Measurements from ENCODE around the gene PHEX.

DNA sequence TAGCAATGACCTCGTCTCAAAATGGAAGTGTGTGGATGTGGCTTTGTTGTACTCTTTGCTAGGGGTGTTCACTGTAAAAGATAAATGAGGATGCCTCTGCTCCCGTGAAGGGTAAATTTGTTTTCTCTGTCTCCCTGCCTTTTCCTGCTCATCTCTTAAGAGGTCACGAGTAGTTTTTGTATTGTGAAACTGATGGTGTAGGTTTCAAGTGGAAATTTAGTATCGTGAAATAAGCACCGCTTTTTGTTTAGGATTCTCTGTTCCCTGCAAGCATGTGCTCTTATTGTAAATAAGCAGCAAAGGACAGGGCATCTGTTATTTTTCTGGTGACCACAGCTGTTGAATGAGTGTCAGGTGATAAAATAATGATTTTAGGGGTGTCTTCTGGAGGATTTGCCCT is 104.6 kb downstream of the PHEX start:
- TF ChIP-seq, protein P1, sequence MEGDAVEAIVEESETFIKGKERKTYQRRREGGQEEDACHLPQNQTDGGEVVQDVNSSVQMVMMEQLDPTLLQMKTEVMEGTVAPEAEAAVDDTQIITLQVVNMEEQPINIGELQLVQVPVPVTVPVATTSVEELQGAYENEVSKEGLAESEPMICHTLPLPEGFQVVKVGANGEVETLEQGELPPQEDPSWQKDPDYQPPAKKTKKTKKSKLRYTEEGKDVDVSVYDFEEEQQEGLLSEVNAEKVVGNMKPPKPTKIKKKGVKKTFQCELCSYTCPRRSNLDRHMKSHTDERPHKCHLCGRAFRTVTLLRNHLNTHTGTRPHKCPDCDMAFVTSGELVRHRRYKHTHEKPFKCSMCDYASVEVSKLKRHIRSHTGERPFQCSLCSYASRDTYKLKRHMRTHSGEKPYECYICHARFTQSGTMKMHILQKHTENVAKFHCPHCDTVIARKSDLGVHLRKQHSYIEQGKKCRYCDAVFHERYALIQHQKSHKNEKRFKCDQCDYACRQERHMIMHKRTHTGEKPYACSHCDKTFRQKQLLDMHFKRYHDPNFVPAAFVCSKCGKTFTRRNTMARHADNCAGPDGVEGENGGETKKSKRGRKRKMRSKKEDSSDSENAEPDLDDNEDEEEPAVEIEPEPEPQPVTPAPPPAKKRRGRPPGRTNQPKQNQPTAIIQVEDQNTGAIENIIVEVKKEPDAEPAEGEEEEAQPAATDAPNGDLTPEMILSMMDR (IDR thresholded peaks at IDR 0.05; ENCODE audit: insufficient read depth, low read length): no peak
- TF ChIP-seq, protein P2, sequence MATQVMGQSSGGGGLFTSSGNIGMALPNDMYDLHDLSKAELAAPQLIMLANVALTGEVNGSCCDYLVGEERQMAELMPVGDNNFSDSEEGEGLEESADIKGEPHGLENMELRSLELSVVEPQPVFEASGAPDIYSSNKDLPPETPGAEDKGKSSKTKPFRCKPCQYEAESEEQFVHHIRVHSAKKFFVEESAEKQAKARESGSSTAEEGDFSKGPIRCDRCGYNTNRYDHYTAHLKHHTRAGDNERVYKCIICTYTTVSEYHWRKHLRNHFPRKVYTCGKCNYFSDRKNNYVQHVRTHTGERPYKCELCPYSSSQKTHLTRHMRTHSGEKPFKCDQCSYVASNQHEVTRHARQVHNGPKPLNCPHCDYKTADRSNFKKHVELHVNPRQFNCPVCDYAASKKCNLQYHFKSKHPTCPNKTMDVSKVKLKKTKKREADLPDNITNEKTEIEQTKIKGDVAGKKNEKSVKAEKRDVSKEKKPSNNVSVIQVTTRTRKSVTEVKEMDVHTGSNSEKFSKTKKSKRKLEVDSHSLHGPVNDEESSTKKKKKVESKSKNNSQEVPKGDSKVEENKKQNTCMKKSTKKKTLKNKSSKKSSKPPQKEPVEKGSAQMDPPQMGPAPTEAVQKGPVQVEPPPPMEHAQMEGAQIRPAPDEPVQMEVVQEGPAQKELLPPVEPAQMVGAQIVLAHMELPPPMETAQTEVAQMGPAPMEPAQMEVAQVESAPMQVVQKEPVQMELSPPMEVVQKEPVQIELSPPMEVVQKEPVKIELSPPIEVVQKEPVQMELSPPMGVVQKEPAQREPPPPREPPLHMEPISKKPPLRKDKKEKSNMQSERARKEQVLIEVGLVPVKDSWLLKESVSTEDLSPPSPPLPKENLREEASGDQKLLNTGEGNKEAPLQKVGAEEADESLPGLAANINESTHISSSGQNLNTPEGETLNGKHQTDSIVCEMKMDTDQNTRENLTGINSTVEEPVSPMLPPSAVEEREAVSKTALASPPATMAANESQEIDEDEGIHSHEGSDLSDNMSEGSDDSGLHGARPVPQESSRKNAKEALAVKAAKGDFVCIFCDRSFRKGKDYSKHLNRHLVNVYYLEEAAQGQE (IDR thresholded peaks at IDR 0.05; ENCODE audit: insufficient replicate concordance, low read depth): no peak
